Retinal pigment epithelial cell (primary cell): Measurements from ENCODE around the gene DOCK6.
A peak's percentile ranks its signal among the peaks of the same experiment; 100 is the strongest.

Experiments
- DNase-seq: peaks from one replicate; pipeline ENCODE4 v3.0.0-alpha.2; 2010; ENCODE audit warnings: low read depth
- H3K4me3 ChIP-seq: 2 replicates; pipeline ENCODE4 v1.5.1; 2011; ENCODE audit warnings: mild to moderate bottlenecking, low read length, control low read depth, moderate library complexity
- TF ChIP-seq, protein P1 (sequence below): conservative IDR thresholded peaks from 2 replicates; pipeline ENCODE4 v1.5.1; 2011; ENCODE audit warnings: low read depth, low read length, control low read depth, inconsistent platforms

The DOCK6 gene

DNA sequence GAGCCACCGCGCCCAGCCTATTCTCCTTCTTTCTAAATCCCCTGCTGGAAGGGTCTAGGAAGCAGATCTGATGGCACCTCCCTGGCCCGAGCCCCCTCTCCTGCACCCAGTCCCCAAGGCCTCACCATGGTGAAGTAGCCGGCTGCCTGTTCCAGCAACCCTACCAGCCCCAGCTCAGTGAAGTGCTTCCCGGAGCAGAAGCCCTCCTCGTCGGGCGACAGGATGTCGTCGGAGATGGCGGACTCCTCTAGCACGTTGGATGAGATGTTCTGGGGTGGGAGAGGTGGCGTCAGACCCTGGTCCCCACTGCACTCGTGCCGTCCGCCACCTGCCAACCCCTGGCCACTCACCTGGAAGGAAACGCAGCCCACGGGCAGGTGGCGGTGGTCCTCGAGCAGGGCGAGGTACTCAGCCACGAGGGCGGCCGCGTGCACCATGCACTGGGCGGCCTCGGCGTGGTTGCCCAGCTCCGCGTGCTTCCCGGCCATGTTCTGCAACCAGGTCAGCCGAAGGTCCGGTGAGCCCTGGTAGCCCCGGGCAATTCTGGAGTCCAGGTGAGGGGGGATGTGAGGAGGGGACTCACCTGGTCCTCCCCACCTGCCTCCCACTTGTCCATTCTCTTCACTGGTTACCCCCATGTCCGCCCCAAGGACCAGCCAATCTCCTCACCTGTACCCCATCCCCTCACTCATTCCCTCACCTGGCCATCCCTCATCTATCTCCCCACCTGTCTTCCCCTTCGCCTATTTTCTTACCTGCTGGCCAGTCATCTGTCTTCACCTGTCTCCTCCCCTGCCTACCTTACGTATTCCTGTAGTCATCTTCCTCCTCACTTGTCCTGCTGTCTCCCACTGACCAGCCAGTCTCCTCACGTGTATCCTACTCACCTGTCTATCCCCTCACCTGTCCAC, 53.5 kb downstream of the DOCK6 start:
- no peak for DNase-seq
- H3K4me3 ChIP-seq, result no peak overlapping the region
- TF ChIP-seq, protein P1, sequence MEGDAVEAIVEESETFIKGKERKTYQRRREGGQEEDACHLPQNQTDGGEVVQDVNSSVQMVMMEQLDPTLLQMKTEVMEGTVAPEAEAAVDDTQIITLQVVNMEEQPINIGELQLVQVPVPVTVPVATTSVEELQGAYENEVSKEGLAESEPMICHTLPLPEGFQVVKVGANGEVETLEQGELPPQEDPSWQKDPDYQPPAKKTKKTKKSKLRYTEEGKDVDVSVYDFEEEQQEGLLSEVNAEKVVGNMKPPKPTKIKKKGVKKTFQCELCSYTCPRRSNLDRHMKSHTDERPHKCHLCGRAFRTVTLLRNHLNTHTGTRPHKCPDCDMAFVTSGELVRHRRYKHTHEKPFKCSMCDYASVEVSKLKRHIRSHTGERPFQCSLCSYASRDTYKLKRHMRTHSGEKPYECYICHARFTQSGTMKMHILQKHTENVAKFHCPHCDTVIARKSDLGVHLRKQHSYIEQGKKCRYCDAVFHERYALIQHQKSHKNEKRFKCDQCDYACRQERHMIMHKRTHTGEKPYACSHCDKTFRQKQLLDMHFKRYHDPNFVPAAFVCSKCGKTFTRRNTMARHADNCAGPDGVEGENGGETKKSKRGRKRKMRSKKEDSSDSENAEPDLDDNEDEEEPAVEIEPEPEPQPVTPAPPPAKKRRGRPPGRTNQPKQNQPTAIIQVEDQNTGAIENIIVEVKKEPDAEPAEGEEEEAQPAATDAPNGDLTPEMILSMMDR, result no peak

DNA sequence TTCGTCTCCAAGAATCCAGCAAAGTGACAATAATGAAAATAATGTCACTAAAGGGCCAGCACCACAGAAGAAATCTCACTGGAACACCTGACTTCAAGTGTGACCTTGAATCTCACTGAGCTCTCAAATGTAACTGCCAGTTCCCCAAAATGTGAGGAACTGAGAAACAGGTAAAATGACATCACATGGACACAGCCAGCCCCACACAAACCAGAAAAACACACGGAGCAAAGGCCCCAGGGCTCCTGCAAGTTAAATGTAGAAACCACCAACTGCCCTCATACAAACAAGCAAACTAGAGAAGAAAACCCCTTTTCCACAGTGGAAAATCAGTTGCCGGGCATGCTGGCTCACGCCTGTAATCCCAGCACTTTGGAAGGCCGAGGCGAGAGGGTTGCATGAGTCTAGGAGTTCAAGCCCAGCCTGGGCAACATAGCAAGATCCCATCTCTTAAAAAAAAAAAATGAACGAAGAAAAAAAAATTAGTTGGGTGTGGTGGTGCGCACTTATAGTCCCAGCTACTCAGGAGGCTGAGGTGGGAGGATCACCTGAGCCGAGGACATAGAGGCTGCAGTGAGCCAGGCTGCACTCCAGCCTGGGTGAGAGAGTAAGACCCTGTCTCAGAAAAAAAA, 56.3 kb downstream of the DOCK6 start:
- DNase-seq, result no peak
- TF ChIP-seq, protein P1, result no peak
- no peak overlapping the region for H3K4me3 ChIP-seq

DNA sequence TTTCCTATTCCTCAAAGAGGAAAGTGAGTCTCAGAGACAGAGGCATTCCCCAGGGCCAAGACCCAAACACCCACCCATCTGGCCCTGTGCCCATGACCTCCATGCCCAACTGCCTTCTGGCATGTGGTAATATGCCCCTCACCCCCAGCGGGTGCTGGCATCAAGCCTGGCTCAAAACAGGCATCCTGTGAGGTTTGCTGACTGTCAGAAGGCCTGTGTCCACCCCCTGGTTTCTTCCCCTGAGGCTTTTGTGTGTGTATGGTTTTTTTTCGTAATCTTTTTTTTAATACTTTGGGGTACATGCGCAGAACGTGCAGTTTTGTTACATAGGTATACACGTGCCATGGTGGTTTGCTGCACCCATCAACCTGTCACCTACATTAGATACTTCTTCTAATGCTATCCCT, 57.4 kb downstream of the DOCK6 start:
- TF ChIP-seq, protein P1, result no peak
- H3K4me3 ChIP-seq, result no peak overlapping the region
- no peak for DNase-seq

DNA sequence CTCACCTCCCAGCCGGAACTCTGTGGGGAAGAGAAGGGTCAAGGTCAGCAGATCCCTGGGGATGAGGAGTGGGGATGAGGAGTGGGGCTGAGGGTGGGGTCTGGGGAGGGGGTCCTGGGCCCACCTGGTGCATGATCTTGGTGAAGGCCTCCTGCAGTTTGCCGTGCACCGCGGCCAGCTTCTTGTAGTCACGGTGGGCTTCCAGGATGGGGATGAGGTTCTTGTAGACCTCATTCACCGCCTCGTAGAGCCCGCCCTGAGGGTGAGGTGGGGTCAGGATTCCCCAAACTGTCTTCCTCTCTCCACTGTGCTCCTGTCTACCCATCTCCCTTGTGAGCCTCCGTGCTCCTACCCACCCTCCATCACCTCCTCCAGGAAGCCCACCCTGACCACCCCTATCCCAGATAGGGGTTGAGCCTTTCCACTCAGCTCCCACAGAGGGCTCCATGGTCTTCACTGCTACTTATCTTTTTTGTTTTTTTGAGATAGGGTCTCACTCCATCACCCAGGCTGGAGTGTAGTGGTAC, 58.2 kb downstream of the DOCK6 start:
- no peak for DNase-seq
- H3K4me3 ChIP-seq, result no peak overlapping the region
- TF ChIP-seq, protein P1, result no peak

DNA sequence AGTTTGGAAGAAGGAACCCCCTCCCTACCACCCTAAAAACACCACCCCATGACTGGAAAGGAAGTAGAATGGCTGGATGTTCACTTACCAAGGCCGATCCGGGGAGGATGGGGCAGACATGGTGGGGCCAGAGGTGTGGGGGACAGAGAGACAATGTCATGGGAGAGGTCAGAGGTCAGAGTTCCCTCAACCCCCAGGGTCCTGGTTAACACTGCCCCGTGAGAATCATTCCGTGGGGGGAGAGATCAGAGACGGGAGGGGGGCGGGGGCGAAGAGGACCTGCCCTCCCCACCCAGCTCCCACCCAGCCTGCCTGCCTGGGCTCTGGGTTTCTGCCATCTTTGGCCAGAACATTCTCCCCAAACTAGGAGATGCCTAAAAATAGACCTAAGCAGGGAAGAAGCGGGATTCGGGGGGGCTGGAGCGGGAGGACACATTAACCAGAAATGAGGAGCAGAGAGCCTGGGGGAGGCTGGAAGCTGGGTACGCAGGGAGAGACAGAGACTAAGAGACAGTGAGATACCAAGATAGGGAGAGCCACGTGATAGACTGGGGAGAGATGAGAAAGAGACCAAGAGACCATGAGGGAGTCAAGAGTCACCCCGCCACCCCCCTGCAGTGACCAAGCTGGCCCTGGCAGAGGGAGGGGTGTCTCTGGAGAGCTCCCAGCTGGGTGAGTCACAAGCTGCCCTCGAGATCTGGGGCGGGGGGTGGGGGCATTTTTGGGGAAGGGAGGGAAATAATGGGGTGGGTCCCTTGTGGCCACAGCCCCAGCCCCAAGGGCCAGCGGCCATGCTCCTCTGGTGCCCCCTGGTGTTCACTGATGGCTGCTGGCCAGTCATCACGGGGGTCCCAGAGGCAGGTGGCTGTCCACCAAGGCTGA, 58.9 kb downstream of the DOCK6 start:
- TF ChIP-seq, protein P1, result peak; percentile 89
- no peak overlapping the region for H3K4me3 ChIP-seq
- DNase-seq, result peak; percentile 38

DNA sequence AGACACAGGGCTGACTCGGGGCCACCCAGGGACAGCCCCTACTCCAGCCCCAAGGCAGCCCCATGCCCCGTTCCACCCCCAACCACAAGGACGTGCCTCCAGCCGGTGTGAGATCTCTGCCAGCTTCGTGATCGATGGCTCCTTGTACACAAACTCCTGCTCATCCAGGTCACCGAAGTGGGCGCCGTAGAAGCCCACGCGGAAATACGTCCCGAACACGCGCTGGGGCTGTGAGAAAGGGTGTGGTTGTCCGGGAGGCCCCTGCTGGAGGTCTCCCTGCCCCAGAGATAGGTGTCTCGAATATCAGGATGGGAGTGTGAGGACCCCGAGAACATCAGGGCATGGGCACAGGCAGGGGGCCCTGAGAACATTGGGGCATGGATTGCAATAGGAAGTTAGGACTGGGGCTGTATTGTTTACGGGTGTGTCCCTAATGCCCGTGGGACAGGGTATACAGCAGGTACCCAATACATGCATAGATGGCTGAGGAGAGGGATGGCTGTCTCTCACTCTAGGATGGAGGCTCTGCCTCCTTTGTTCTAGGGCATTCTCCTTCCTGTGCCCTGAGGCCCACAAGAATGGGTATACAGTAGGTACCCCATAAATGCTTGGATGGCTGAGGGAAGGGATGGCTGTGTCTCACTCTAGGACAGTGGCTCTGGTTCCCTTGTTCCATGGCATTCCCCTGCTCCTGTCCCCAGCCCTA, 59.7 kb downstream of the DOCK6 start:
- TF ChIP-seq, protein P1, result no peak
- no peak for DNase-seq
- no peak overlapping the region for H3K4me3 ChIP-seq
